CD4-positive, alpha-beta T cell treated with Interferon gamma for 1 hour (primary cell): ENCODE measurements around the gene DDX41.

Experiments used
- DNase-seq: peaks from one replicate; pipeline ENCODE4 v3.0.0-alpha.2; 2020

DDX41 gene

GRCh38 chr5:177483042-177483441, 33.7 kb downstream of the DDX41 start:
- DNase-seq = no peak

GRCh38 chr5:177482359-177482795, 34.4 kb downstream of the DDX41 start:
- no peak for DNase-seq

GRCh38 chr5:177479774-177480173, 37.0 kb downstream of the DDX41 start:
- no peak for DNase-seq

GRCh38 chr5:177478711-177479646, 37.8 kb downstream of the DDX41 start:
- DNase-seq = peak; percentile 41

GRCh38 chr5:177477701-177478477, 38.9 kb downstream of the DDX41 start:
- DNase-seq = no peak

GRCh38 chr5:177476531-177477233, 40.1 kb downstream of the DDX41 start:
- DNase-seq = no peak

- no peak for DNase-seq
Measured at GRCh38 chr5:177475563-177476427, 41.0 kb downstream of the DDX41 start.

- no peak for DNase-seq
Measured at GRCh38 chr5:177474846-177475562, 41.8 kb downstream of the DDX41 start.

GRCh38 chr5:177474002-177474476, 42.7 kb downstream of the DDX41 start:
- no peak for DNase-seq

- no peak for DNase-seq
Measured at GRCh38 chr5:177473443-177474001, 43.2 kb downstream of the DDX41 start, which contains the start of gene DBN1. Gene DBN1 (minus strand): TSS chr5:177473634. CDS start chr5:177473521, 113 bp downstream.

GRCh38 chr5:177472460-177473442, 44.0 kb downstream of the DDX41 start:
- peak; percentile 65 for DNase-seq

GRCh38 chr5:177471610-177472356, 45.0 kb downstream of the DDX41 start:
- no peak for DNase-seq

GRCh38 chr5:177470759-177471536, 45.8 kb downstream of the DDX41 start:
- DNase-seq = no peak

- DNase-seq = no peak
Measured at GRCh38 chr5:177469750-177470525, 46.8 kb downstream of the DDX41 start.

- no peak for DNase-seq
Measured at GRCh38 chr5:177468685-177469628, 47.8 kb downstream of the DDX41 start.

GRCh38 chr5:177468329-177468684, 48.5 kb downstream of the DDX41 start:
- no peak for DNase-seq
